PC-3 (cell line): Measurements from ENCODE around the gene CACNG1. TPM values are rescaled to one million over a fixed set of nuclear protein-coding genes. Genes with fewer than 3 reads are reported as not detected.

Experiments
- ATAC-seq: fragments of 200-7000 bp; cut with Tn5 transposase; 2 replicates; pipeline ENCODE4 v1.9.1; 2020; ENCODE audit warnings: mild to moderate bottlenecking, moderate library complexity
- BruUV-seq: library from RNA; stranded (reverse); fragments of 400-500 nt; replicated peaks from 2 replicates; lab custom pipeline; 2021; lab: Mats Ljungman, UMichigan
- CTCF ChIA-PET: fragments of 300-600 bp; sonication (Branson Sonifier 250); formaldehyde crosslinking; loops from one replicate; lab custom pipeline; 2022; ENCODE audit warnings: antibody characterized with exemption; lab: Charles Lee
- POLR2A ChIA-PET: fragments of 300-600 bp; sonication (Branson Sonifier 250); formaldehyde crosslinking; loops from one replicate; lab custom pipeline; 2022; ENCODE audit warnings: antibody characterized with exemption; ENCODE audit not compliant: unreplicated experiment; lab: Charles Lee
- DNase-seq: peaks from one replicate; pipeline ENCODE4 v3.0.0-alpha.2; 2015
- H2AFZ ChIP-seq: fragments of 300-600 bp; sonication (generic); 2 replicates; pipeline ENCODE4 v1.6.0; 2016; ENCODE audit warnings: antibody characterized with exemption, low read length
- H3F3A ChIP-seq: fragments of 300-600 bp; sonication (generic); one replicate; pipeline ENCODE4 v1.6.0; 2017; ENCODE audit warnings: antibody characterized with exemption, low read length, control low read depth, mild to moderate bottlenecking; ENCODE audit not compliant: unreplicated experiment
- H3K27ac ChIP-seq: fragments of 300-600 bp; sonication (generic); 2 replicates; pipeline ENCODE4 v1.5.1; 2016; ENCODE audit warnings: mild to moderate bottlenecking, low read length
- H3K27me3 ChIP-seq: fragments of 300-600 bp; sonication (generic); 2 replicates; pipeline ENCODE4 v1.6.1; 2016; ENCODE audit warnings: low read length, mixed read lengths
- H3K36me3 ChIP-seq: fragments of 300-600 bp; sonication (generic); 2 replicates; pipeline ENCODE4 v1.6.1; 2016; ENCODE audit warnings: low read depth, mixed run types, low read length, mixed read lengths
- H3K4me1 ChIP-seq: fragments of 300-600 bp; sonication (generic); 2 replicates; pipeline ENCODE4 v1.5.1; 2016; ENCODE audit warnings: low read length; ENCODE audit not compliant: insufficient read depth
- H3K4me2 ChIP-seq: fragments of 300-600 bp; sonication (generic); 2 replicates; pipeline ENCODE4 v1.6.0; 2016; ENCODE audit warnings: low read length
- H3K4me3 ChIP-seq: fragments of 300-600 bp; sonication (generic); 2 replicates; pipeline ENCODE4 v1.5.1; 2016; ENCODE audit warnings: mild to moderate bottlenecking, low read length, mixed read lengths
- H3K79me2 ChIP-seq: fragments of 300-600 bp; sonication (generic); 2 replicates; pipeline ENCODE4 v1.6.1; 2017; ENCODE audit warnings: low read length, mixed read lengths
- H3K9ac ChIP-seq: fragments of 300-600 bp; sonication (generic); 2 replicates; pipeline ENCODE4 v1.6.0; 2016; ENCODE audit warnings: mild to moderate bottlenecking, low read length
- H3K9me2 ChIP-seq: fragments of 300-600 bp; sonication (generic); replicated peaks from 2 replicates; pipeline ENCODE4 v1.6.1; 2016; ENCODE audit warnings: mixed run types, low read length, mixed read lengths
- H3K9me3 ChIP-seq: fragments of 300-600 bp; sonication (generic); 2 replicates; pipeline ENCODE4 v1.6.1; 2016; ENCODE audit warnings: low read length, mixed read lengths
- H4K20me1 ChIP-seq: fragments of 300-600 bp; sonication (generic); 2 replicates; pipeline ENCODE4 v1.6.1; 2016; ENCODE audit warnings: low read length, mixed read lengths
- CTCF ChIP-seq: fragments of 300-600 bp; sonication (generic); conservative IDR thresholded peaks from 2 replicates; pipeline ENCODE4 v1.5.1; 2017; ENCODE audit warnings: antibody characterized with exemption, low read depth, mild to moderate bottlenecking, low read length
- EZH2 ChIP-seq: fragments of 300-600 bp; sonication (generic); IDR thresholded peaks from one replicate; pipeline ENCODE4 v1.6.1; 2017; ENCODE audit warnings: antibody characterized with exemption, mild to moderate bottlenecking, low read length; ENCODE audit not compliant: unreplicated experiment
- EZH2phosphoT487 ChIP-seq: fragments of 300-600 bp; sonication (generic); IDR thresholded peaks from 2 replicates; pipeline ENCODE4 v1.6.1; 2018; ENCODE audit warnings: mild to moderate bottlenecking, antibody characterized with exemption, low read length, borderline replicate concordance
- intact Hi-C: fragments of 100-400 bp; cut with micrococcal nuclease; formaldehyde crosslinking; loops from 2 replicates; pipeline ENCODE4 v1.9.0; 2023
- total RNA-seq: library from RNA; depleted of rRNA; stranded (reverse); fragments of >200 nt; gene quantifications from 2 replicates; pipeline ENCODE4 v1.2.3, GENCODE V29; 2014

Gene CACNG1
- total RNA-seq, 1 experiment from 2014 or later, result not detected

DNA sequence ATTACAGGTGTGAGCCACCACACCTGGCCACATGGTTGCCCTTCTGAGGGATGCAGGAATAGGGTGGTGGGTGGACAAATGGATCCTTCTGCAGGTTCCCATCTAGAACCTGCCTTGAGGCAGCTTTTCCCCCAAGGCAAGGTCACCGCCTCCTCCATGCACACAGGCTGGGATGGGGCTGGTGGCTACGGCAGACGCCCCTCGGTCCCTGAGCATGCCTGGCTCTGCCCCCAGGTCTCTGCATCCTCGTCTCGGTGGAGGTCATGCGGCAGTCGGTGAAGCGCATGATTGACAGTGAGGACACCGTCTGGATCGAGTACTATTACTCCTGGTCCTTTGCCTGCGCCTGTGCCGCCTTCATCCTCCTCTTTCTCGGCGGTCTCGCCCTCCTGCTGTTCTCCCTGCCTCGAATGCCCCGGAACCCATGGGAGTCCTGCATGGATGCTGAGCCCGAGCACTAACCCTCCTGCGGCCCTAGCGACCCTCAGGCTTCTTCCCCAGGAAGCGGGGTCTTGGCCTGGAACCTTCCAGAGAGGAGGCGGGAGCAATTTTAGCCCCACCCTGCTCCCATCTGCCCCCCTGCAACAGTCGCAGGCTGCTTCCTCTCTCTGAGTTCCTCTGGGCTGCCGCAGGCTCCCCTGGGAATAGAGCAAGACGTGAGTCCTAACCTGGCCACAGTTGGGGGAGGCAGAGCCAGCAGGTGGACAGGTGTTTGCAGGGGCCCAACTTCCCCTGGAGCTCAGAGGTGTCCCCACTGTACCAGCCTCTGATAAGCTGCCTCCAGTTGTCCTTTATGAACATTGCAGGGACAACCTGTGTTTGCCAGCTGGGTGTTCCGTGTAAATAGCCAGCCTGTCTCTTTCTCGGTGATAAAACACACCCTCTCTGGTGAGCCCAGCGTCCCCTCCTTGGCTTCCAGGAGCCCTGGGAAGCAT is 11.7 kb downstream of the CACNG1 start:
- Histone ChIP-seq H4K20me1 (no peaks in the 10 kb centered on the region), H3K9ac (no peak overlapping the region), H3K79me2 (no peaks in the 10 kb centered on the region), H2AFZ (no peak overlapping the region), H3K4me2 (no peak overlapping the region), H3K9me2 (no peaks in the 10 kb centered on the region), H3K4me1 (no peaks in the 10 kb centered on the region), H3K27ac (no peak overlapping the region), H3F3A (no peaks in the 10 kb centered on the region), H3K36me3 (no peaks in the 10 kb centered on the region), H3K27me3 (no peaks in the 10 kb centered on the region), H3K9me3 (no peaks in the 10 kb centered on the region), H3K4me3 (no peak overlapping the region)
- intact Hi-C loops, result no loop called here
- TF ChIP-seq EZH2phosphoT487, result no peak
- no peak for TF ChIP-seq EZH2
- no peak for TF ChIP-seq CTCF
- no peak for ATAC-seq
- ChIA-PET CTCF (no interaction called here), POLR2A (no interaction called here)
- BruUV-seq, result no TSS peak
- no peak for DNase-seq

DNA sequence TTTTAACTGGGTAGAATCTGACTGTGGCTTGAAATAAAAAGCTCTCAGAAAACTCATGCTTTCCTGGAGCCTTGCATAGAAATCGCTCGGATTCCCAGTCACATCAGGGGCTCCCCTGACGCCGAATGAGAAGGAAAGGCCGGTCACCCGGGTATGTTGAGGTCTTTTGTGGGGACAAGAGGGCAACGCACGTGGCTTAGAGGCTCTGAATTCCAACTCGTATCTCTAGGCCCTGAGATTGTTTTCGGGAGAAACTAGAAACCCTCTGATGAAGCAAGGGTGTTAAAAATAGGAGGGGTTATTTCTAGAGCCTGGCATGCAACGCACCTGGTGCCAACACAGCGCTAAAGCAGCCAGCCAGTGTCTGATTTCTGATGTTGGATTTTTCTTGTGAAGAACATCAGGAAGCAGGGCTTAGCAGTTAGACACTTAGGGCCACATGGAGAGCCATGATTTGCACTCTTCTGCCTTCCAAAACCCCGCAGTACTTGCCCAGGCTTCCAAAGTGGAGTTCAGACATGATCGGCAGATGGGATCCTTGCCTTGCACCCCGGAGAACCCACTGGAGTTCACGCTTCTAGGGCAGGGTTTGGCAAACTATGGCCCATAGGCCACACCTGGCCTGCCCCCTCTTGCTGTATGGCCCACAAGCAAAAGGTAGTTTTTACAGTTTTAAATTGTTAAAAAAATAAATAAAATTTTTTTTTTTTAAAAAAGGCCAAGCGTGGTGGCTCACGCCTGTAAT is 12.6 kb downstream of the CACNG1 start:
- ChIA-PET POLR2A (no interaction called here), CTCF (no interaction called here)
- no peak overlapping the region for H3K27ac ChIP-seq
- H3K4me3 ChIP-seq, result no peak overlapping the region
- no peak overlapping the region for H3K9ac ChIP-seq
- H4K20me1 ChIP-seq, result no peaks in the 10 kb centered on the region
- intact Hi-C loops, result no loop called here
- no peaks in the 10 kb centered on the region for H3K9me2 ChIP-seq
- H3K36me3 ChIP-seq, result no peaks in the 10 kb centered on the region
- no peaks in the 10 kb centered on the region for H3F3A ChIP-seq
- no peaks in the 10 kb centered on the region for H3K4me1 ChIP-seq
- H3K27me3 ChIP-seq, result no peaks in the 10 kb centered on the region
- TF ChIP-seq EZH2phosphoT487 (no peak), EZH2 (no peak)
- H3K4me2 ChIP-seq, result no peak overlapping the region
- ATAC-seq (no peak), DNase-seq (no peak)
- no peak overlapping the region for H2AFZ ChIP-seq
- no peaks in the 10 kb centered on the region for H3K9me3 ChIP-seq
- no TSS peak for BruUV-seq
- H3K79me2 ChIP-seq, result no peaks in the 10 kb centered on the region

DNA sequence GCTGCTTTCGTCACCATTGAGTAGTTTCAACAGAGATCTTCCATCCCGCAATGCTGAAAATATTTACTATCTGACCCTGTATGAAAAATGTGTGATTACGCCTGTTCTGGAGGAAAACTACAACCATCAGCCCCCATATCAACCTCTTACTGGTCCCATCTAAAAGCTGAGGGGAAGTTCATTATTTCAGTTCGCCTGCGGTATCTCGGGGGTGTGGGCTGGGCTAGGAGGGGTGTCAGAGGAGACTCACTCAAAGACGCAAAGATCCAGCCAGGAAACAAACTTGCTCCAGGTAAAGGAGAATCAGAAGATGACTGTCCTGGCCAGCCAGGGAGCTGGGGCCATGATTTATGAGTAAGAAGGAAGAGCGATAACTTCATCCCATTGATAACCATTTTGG is 13.7 kb downstream of the CACNG1 start:
- Histone ChIP-seq H3K9me2 (no peaks in the 10 kb centered on the region), H3K27ac (no peak overlapping the region), H3F3A (no peaks in the 10 kb centered on the region), H3K4me3 (no peak overlapping the region), H3K27me3 (no peaks in the 10 kb centered on the region), H3K4me1 (no peaks in the 10 kb centered on the region), H3K36me3 (no peaks in the 10 kb centered on the region), H3K9me3 (no peaks in the 10 kb centered on the region), H4K20me1 (no peaks in the 10 kb centered on the region), H3K9ac (no peak overlapping the region), H3K4me2 (no peak overlapping the region), H2AFZ (no peak overlapping the region), H3K79me2 (no peaks in the 10 kb centered on the region)
- ATAC-seq, result no peak
- CTCF ChIA-PET, result no interaction called here
- DNase-seq, result no peak
- BruUV-seq, result no TSS peak
- POLR2A ChIA-PET, result no interaction called here
- intact Hi-C loops, result no loop called here
- TF ChIP-seq EZH2 (no peak), CTCF (no peak), EZH2phosphoT487 (no peak)
